ENCODE measurements around the gene TMEM69.
"Not testable (repeated sequence)": the region's sequence is repeated elsewhere in the genome, so short reads cannot be mapped to it uniquely, and the experiment has no call there.

The TMEM69 gene

GRCh38 chr1:45722809-45723208 lies 34.8 kb downstream of the TMEM69 start:
- Histone ChIP-seq H3K36me3 (no peaks in the 10 kb centered on the region), H3K27me3 (no peaks in the 10 kb centered on the region), H3K9me3 (no peaks in the 10 kb centered on the region), H3K4me1 (no peaks in the 10 kb centered on the region), H3K4me3 (ENCODE audit: low read depth, low read length) (no peak overlapping the region)
- no peak for TF ChIP-seq CTCF (IDR thresholded peaks at IDR 0.05; ENCODE audit: low read depth, low read length)
- no peak for DNase-seq

- no peak overlapping the region for H3K4me3 ChIP-seq (ENCODE audit: low read depth, low read length)
- no peak for TF ChIP-seq CTCF (IDR thresholded peaks at IDR 0.05; ENCODE audit: low read depth, low read length)
- DNase-seq: no peak
- H3K4me1 ChIP-seq: no peaks in the 10 kb centered on the region
- H3K27me3 ChIP-seq: no peaks in the 10 kb centered on the region
- H3K9me3 ChIP-seq: no peaks in the 10 kb centered on the region
- no peaks in the 10 kb centered on the region for H3K36me3 ChIP-seq
These were observed 35.4 kb downstream of the TMEM69 start for GRCh38 chr1:45723248-45723930.

- H3K27me3 ChIP-seq; H3K4me3 ChIP-seq (ENCODE audit: low read depth, low read length); H3K36me3 ChIP-seq; DNase-seq; H3K4me1 ChIP-seq; H3K9me3 ChIP-seq: not testable (repeated sequence)
These were observed 38.0 kb downstream of the TMEM69 start for GRCh38 chr1:45726007-45726406.

- Histone ChIP-seq H3K27me3 (no peaks in the 10 kb centered on the region), H3K4me1 (no peaks in the 10 kb centered on the region), H3K9me3 (no peaks in the 10 kb centered on the region), H3K4me3 (ENCODE audit: low read depth, low read length) (no peak overlapping the region), H3K36me3 (no peaks in the 10 kb centered on the region)
- no peak for TF ChIP-seq CTCF (IDR thresholded peaks at IDR 0.05; ENCODE audit: low read depth, low read length)
- no peak for DNase-seq
These were observed 42.2 kb downstream of the TMEM69 start for GRCh38 chr1:45730075-45730779.

GRCh38 chr1:45730780-45731319 lies 42.9 kb downstream of the TMEM69 start:
- TF ChIP-seq CTCF (IDR thresholded peaks at IDR 0.05; ENCODE audit: low read depth, low read length): no peak
- Histone ChIP-seq H3K4me1 (no peaks in the 10 kb centered on the region), H3K9me3 (no peaks in the 10 kb centered on the region), H3K36me3 (no peaks in the 10 kb centered on the region), H3K27me3 (no peaks in the 10 kb centered on the region), H3K4me3 (ENCODE audit: low read depth, low read length) (no peak overlapping the region)
- DNase-seq: no peak

- H3K36me3 ChIP-seq: no peaks in the 10 kb centered on the region
- DNase-seq: no peak
- TF ChIP-seq CTCF (IDR thresholded peaks at IDR 0.05; ENCODE audit: low read depth, low read length): no peak
- H3K4me1 ChIP-seq: no peaks in the 10 kb centered on the region
- no peaks in the 10 kb centered on the region for H3K9me3 ChIP-seq
- no peaks in the 10 kb centered on the region for H3K27me3 ChIP-seq
- H3K4me3 ChIP-seq (ENCODE audit: low read depth, low read length): no peak overlapping the region
These were observed 51.2 kb downstream of the TMEM69 start for GRCh38 chr1:45739137-45739536.

- H3K4me1 ChIP-seq; H3K27me3 ChIP-seq; DNase-seq; H3K9me3 ChIP-seq; H3K36me3 ChIP-seq; H3K4me3 ChIP-seq (ENCODE audit: low read depth, low read length): not testable (repeated sequence)
These were observed 51.7 kb downstream of the TMEM69 start for GRCh38 chr1:45739641-45740156.

Measured in BE2C (cell line).